OCI-LY7 (cell line): ENCODE data around the gene UBE3B.

Source experiments
- EZH2phosphoT487 ChIP-seq: fragments of 200-600 bp; sonication (generic); IDR thresholded peaks from 2 replicates; pipeline ENCODE4 v1.6.1; 2018; ENCODE audit warnings: low read depth, borderline replicate concordance, mild to moderate bottlenecking, mixed run types, antibody characterized with exemption, low read length, moderate library complexity, mixed read lengths
- TF ChIP-seq, protein P1 (sequence below): fragments of 200-600 bp; sonication (generic); conservative IDR thresholded peaks from 2 replicates; pipeline ENCODE4 v1.5.1; 2014; ENCODE audit warnings: mild to moderate bottlenecking, antibody characterized with exemption, low read length, moderate library complexity, mixed read lengths

DNA sequence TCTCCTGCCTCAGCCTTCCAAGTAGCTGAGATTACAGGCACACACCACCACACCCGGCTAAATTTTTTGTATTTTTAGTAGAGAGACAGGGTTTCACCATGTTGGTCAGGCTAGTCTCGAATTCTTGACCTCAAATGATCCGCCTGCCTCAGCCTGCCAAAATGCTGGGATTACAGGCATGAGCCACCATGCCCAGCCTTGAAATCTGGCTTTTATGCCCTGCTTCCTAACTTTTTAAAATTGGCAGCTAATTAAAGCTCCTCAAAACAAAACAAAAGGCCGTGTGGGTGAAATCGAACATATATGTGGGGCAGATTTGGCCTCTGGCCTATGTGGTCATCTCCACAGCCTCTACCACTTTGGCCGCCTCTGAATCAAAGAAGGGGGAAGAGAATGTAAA lies 38.3 kb upstream of the UBE3B start:
- TF ChIP-seq, protein P1, sequence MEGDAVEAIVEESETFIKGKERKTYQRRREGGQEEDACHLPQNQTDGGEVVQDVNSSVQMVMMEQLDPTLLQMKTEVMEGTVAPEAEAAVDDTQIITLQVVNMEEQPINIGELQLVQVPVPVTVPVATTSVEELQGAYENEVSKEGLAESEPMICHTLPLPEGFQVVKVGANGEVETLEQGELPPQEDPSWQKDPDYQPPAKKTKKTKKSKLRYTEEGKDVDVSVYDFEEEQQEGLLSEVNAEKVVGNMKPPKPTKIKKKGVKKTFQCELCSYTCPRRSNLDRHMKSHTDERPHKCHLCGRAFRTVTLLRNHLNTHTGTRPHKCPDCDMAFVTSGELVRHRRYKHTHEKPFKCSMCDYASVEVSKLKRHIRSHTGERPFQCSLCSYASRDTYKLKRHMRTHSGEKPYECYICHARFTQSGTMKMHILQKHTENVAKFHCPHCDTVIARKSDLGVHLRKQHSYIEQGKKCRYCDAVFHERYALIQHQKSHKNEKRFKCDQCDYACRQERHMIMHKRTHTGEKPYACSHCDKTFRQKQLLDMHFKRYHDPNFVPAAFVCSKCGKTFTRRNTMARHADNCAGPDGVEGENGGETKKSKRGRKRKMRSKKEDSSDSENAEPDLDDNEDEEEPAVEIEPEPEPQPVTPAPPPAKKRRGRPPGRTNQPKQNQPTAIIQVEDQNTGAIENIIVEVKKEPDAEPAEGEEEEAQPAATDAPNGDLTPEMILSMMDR = no peak
- TF ChIP-seq EZH2phosphoT487 = no peak
